CD14-positive monocyte (primary cell): Measurements from ENCODE around the gene HIVEP3. TPM values are rescaled to one million over a fixed set of nuclear protein-coding genes. Genes with fewer than 3 reads are reported as not detected.
A peak's percentile ranks its signal among the peaks of the same experiment; 100 is the strongest.

Experiments
- DNase-seq, 3 donors: peaks; one replicate each; pipeline ENCODE4 v3.0.0-alpha.2; 2011 to 2022
- H2AFZ ChIP-seq: 2 replicates; pipeline ENCODE4 v1.6.0; 2012; ENCODE audit warnings: mild to moderate bottlenecking, low read depth, low read length, inconsistent platforms; ENCODE audit not compliant: insufficient read depth, poor library complexity, severe bottlenecking
- H3K27ac ChIP-seq, 2 donors: 1 replicate in 1 of 2; 2 replicates in 1 of 2; pipeline ENCODE4 v1.5.1; 2012 to 2013; ENCODE audit warnings: low read length in 2 of 2, control low read depth in 1 of 2, inconsistent platforms in 1 of 2, low read depth in 1 of 2, mild to moderate bottlenecking in 1 of 2
- H3K27me3 ChIP-seq, 2 donors: one replicate each; pipeline versions ENCODE4 v1.6.0 to v1.6.1; 2011 to 2013; ENCODE audit warnings: low read length in 2 of 2; ENCODE audit not compliant: control insufficient read depth in 2 of 2, insufficient read depth in 2 of 2
- H3K36me3 ChIP-seq, 2 donors: replicated peaks in 1 of 2; 1 replicate in 1 of 2; 2 replicates in 1 of 2; pipeline versions ENCODE4 v1.5.1 to v1.6.1; 2012 to 2013; ENCODE audit warnings: low read length in 2 of 2, control low read depth in 1 of 2, inconsistent platforms in 1 of 2, mild to moderate bottlenecking in 1 of 2; ENCODE audit not compliant: insufficient read depth in 2 of 2, control insufficient read depth in 1 of 2
- H3K4me1 ChIP-seq, 2 donors: 1 replicate in 1 of 2; 2 replicates in 1 of 2; pipeline versions ENCODE4 v1.5.1 to v1.6.1; 2012 to 2013; ENCODE audit warnings: low read length in 2 of 2, control low read depth in 1 of 2, inconsistent platforms in 1 of 2, mild to moderate bottlenecking in 1 of 2, moderate library complexity in 1 of 2; ENCODE audit not compliant: insufficient read depth in 2 of 2, control insufficient read depth in 1 of 2
- H3K4me2 ChIP-seq: replicated peaks from 2 replicates; pipeline ENCODE3; 2012; ENCODE audit warnings: low read length, moderate library complexity, mild to moderate bottlenecking; ENCODE audit not compliant: poor library complexity, severe bottlenecking; ENCODE audit errors: extremely low read depth
- H3K4me3 ChIP-seq, 3 experiments: fragments of 200-600 bp in 1 of 3; sonication (generic) in 1 of 3; replicated peaks in 1 of 3; 1 replicate in 2 of 3; 2 replicates in 1 of 3; pipeline ENCODE4 v1.5.1; 2011 to 2013; ENCODE audit warnings: low read length in 3 of 3, mild to moderate bottlenecking in 3 of 3, control low read depth in 2 of 3, low read depth in 2 of 3, inconsistent platforms in 1 of 3, moderate library complexity in 1 of 3
- H3K79me2 ChIP-seq: 2 replicates; pipeline ENCODE4 v1.6.0; 2012; ENCODE audit warnings: mild to moderate bottlenecking, control low read depth, inconsistent platforms, low read length, moderate library complexity; ENCODE audit not compliant: insufficient read depth
- H3K9ac ChIP-seq: 2 replicates; pipeline ENCODE4 v1.6.0; 2017; ENCODE audit warnings: low read length, mild to moderate bottlenecking; ENCODE audit not compliant: insufficient read depth, poor library complexity, severe bottlenecking
- H3K9me3 ChIP-seq, 2 donors: replicated peaks in 1 of 2; 1 replicate in 1 of 2; 2 replicates in 1 of 2; pipeline versions ENCODE4 v1.5.1 to v1.6.1; 2012 to 2013; ENCODE audit warnings: low read length in 2 of 2, control low read depth in 1 of 2; ENCODE audit not compliant: control insufficient read depth in 1 of 2, insufficient read depth in 1 of 2
- H4K20me1 ChIP-seq: 2 replicates; pipeline ENCODE4 v1.6.0; 2012; ENCODE audit warnings: mild to moderate bottlenecking, low read length, control low read depth, moderate library complexity; ENCODE audit not compliant: insufficient read depth
- H3K27ac Mint-ChIP-seq, 7 donors: one replicate each; pipeline ENCODE4 v1.8.0; 2020; ENCODE audit warnings: mild to moderate bottlenecking in 7 of 7, mixed read lengths in 7 of 7, moderate library complexity in 6 of 7, inconsistent platforms in 2 of 7
- H3K27me3 Mint-ChIP-seq, 3 donors: one replicate each; pipeline ENCODE4 v1.8.0; 2021 to 2022; ENCODE audit warnings: low read depth in 3 of 3, mild to moderate bottlenecking in 3 of 3, mixed read lengths in 3 of 3, moderate library complexity in 3 of 3, inconsistent platforms in 1 of 3
- H3K36me3 Mint-ChIP-seq, 2 donors: one replicate each; pipeline ENCODE4 v1.8.0; 2020; ENCODE audit warnings: mixed read lengths in 2 of 2, inconsistent platforms in 1 of 2, mild to moderate bottlenecking in 1 of 2
- H3K4me1 Mint-ChIP-seq: one replicate; pipeline ENCODE4 v1.8.0; 2020; ENCODE audit warnings: mild to moderate bottlenecking, mixed read lengths
- H3K4me3 Mint-ChIP-seq, 2 donors: one replicate each; pipeline ENCODE4 v1.8.0; 2020; ENCODE audit warnings: mild to moderate bottlenecking in 2 of 2, mixed read lengths in 2 of 2, moderate library complexity in 1 of 2
- H3K9me3 Mint-ChIP-seq, 7 donors: one replicate each; pipeline ENCODE4 v1.8.0; 2020 to 2022; ENCODE audit warnings: mixed read lengths in 7 of 7, mild to moderate bottlenecking in 6 of 7, moderate library complexity in 6 of 7, inconsistent platforms in 2 of 7
- WGBS: methylation state at CpG from one replicate; pipeline ENCODE4 v1.1.5; 2013; ENCODE audit warnings: missing lambda C conversion rate; ENCODE audit not compliant: insufficient coverage; 5-methylcytosine and 5-hydroxymethylcytosine counted together
- intact Hi-C, 2 donors: fragments of 100-400 bp; cut with micrococcal nuclease; formaldehyde crosslinking; loops; one replicate each; pipeline versions ENCODE4 v1.15.0 to v1.15.1; 2023
- polyA plus RNA-seq, 3 donors: library from polyadenylated mRNA; depleted of rRNA in 1 of 3; unstranded in 2 of 3; stranded (reverse) in 1 of 3; fragments of 300-500 nt in 2 of 3; fragments of >200 nt in 1 of 3; fragmentation: Illumina TruSeq in 2 of 3; gene quantifications; 1 replicate in 2 of 3; 2 replicates in 1 of 3; pipeline ENCODE4 v1.2.3, GENCODE V29; 2012 to 2021
- TF ChIP-seq, protein P1 (sequence below): fragments of 200-600 bp; IDR thresholded peaks from one replicate; pipeline ENCODE4 v1.8.0; 2022; ENCODE audit warnings: antibody characterized with exemption, mild to moderate bottlenecking

Gene HIVEP3
- polyA plus RNA-seq, 3 donors = 1.2 to 3.7 (median 1.8) TPM

DNA sequence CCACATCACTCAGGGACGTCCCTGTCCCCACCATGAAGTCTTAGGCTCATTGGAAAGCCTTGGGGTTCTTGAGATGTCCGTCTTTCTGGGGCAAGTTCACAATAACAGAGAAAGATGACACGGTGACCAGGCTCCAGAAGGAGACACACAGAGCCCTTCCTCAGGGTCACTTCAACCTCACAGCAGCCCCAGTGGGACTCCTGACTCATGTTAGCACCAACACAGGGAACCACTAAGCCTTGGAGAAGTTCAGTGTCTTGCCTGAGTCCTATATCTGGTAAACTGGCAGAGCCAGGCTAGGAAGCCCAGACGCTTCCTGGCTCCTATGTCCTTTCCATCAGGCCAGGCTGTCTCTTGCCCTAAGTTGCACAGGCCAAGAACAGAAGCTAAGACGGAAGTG is 199.1 kb downstream of the HIVEP3 start:
- peaks cover 84% of the 10 kb centered on the region for H3K4me1 Mint-ChIP-seq

DNA sequence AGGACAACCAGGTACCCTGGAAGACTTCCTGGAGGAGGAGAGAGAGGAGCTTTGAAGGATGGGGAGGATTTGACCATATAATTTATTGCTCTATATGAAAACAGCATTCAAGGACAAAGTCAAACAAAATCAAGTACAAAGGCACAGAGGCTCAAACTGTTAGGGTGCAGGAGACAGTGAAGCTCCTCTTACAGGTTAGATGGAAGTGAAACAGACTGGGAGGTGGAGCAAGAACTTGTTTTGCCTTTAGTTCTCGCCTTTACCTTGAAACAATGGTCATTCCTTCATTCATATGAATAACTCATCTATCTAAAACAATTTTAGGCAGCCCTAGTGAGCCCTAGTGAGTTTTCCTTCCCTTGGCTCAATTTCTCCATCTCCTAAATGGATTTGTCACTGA is 199.6 kb downstream of the HIVEP3 start:
- Histone ChIP-seq H3K4me2 (no peak overlapping the region), H3K9me3 (no peaks in the 10 kb centered on the region), H3K36me3 (no peaks in the 10 kb centered on the region), H3K27me3 (no peaks in the 10 kb centered on the region), H3K79me2 (no peaks in the 10 kb centered on the region), H3K9ac (no peak overlapping the region), H3K4me1 (peaks cover 80 to 88% of the 10 kb centered on the region in 2 donors), H2AFZ (no peak overlapping the region), H3K27ac (no peak overlapping the region), H3K4me3 (no peak overlapping the region), H4K20me1 (no peaks in the 10 kb centered on the region)
- H3K4me1 Mint-ChIP-seq = peaks cover 84% of the 10 kb centered on the region
- H3K36me3 Mint-ChIP-seq = no peaks in the 10 kb centered on the region
- peaks cover 0 to 3% (median 1%) of the 10 kb centered on the region in 3 donors for H3K27me3 Mint-ChIP-seq
- peaks cover 0 to 1% (median 0%) of the 10 kb centered on the region in 7 donors for H3K9me3 Mint-ChIP-seq
- WGBS = no CpG with 5 or more reads among the region's 1 CpG
- TF ChIP-seq, protein P1, sequence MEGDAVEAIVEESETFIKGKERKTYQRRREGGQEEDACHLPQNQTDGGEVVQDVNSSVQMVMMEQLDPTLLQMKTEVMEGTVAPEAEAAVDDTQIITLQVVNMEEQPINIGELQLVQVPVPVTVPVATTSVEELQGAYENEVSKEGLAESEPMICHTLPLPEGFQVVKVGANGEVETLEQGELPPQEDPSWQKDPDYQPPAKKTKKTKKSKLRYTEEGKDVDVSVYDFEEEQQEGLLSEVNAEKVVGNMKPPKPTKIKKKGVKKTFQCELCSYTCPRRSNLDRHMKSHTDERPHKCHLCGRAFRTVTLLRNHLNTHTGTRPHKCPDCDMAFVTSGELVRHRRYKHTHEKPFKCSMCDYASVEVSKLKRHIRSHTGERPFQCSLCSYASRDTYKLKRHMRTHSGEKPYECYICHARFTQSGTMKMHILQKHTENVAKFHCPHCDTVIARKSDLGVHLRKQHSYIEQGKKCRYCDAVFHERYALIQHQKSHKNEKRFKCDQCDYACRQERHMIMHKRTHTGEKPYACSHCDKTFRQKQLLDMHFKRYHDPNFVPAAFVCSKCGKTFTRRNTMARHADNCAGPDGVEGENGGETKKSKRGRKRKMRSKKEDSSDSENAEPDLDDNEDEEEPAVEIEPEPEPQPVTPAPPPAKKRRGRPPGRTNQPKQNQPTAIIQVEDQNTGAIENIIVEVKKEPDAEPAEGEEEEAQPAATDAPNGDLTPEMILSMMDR = no peak
- H3K4me3 Mint-ChIP-seq = no peak overlapping the region
- no peak for DNase-seq
- intact Hi-C loops = no loop called here
- peak overlapping the region in 2 of 7 donors; percentile 59 to 62 for H3K27ac Mint-ChIP-seq

More for the DNA sequence above, 199.1 kb downstream of the HIVEP3 start:
- H3K4me3 ChIP-seq = no peak overlapping the region
- Mint-ChIP-seq H3K27me3 (peaks cover 0 to 3% (median 1%) of the 10 kb centered on the region in 3 donors), H3K36me3 (no peaks in the 10 kb centered on the region), H3K9me3 (peaks cover 0 to 1% (median 0%) of the 10 kb centered on the region in 7 donors), H3K4me3 (no peak overlapping the region), H3K27ac (no peak overlapping the region)
- H3K36me3 ChIP-seq = no peaks in the 10 kb centered on the region
- no peaks in the 10 kb centered on the region for H3K27me3 ChIP-seq
- DNase-seq = no peak
- no peaks in the 10 kb centered on the region for H3K9me3 ChIP-seq
- no peaks in the 10 kb centered on the region for H4K20me1 ChIP-seq
- peaks cover 80 to 88% of the 10 kb centered on the region in 2 donors for H3K4me1 ChIP-seq
- H3K9ac ChIP-seq = no peak overlapping the region
- TF ChIP-seq, protein P1 = no peak
- WGBS = 92% methylated on average over 5 of the region's 5 CpGs
- H3K79me2 ChIP-seq = no peaks in the 10 kb centered on the region
- intact Hi-C loops = no loop called here
- no peak overlapping the region for H2AFZ ChIP-seq
- H3K27ac ChIP-seq = no peak overlapping the region
- H3K4me2 ChIP-seq = no peak overlapping the region
